ENCODE data around the gene LRRC8A. TPM values are rescaled to one million over a fixed set of nuclear protein-coding genes. Genes with fewer than 3 reads are reported as not detected.

LRRC8A gene
- total and polyA plus RNA-seq, 12 donors = 9.0 to 88.3 (median 34.5) TPM

DNA sequence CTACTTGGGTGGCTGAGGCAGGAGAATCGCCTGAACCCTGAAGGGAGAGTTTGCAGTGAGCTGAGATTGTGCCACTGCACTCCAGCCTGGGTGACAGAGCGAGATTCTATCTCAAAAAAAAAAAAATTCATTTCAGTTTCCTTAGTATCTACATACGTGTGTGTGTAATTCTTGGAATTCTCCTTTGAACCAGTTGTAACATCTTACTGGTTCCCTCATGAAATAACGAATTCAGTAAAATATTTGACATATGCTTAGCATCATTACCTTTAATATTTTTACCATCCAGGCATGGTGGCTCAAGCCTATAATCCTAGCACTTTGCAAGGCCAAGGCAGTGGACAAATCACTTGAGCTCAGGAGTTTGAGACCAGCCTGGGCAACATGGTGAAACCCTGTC, 47.6 kb downstream of the LRRC8A start:
- Histone ChIP-seq H3K27ac (no peak overlapping the region), H3K27me3 (no peaks in the 10 kb centered on the region), H3K4me3 (no peak overlapping the region), H3K9me3 (replicated peaks in 1 of 3) (no peaks in the 10 kb centered on the region), H3K36me3 (replicated peaks in 1 of 2) (no peaks in the 10 kb centered on the region), H3K4me1 (replicated peaks in 1 of 2) (peaks cover 0 to 6% of the 10 kb centered on the region in 2 donors)
- TF ChIP-seq POLR2A (IDR thresholded peaks at IDR 0.05) = no peak
- TF ChIP-seq, protein P1, sequence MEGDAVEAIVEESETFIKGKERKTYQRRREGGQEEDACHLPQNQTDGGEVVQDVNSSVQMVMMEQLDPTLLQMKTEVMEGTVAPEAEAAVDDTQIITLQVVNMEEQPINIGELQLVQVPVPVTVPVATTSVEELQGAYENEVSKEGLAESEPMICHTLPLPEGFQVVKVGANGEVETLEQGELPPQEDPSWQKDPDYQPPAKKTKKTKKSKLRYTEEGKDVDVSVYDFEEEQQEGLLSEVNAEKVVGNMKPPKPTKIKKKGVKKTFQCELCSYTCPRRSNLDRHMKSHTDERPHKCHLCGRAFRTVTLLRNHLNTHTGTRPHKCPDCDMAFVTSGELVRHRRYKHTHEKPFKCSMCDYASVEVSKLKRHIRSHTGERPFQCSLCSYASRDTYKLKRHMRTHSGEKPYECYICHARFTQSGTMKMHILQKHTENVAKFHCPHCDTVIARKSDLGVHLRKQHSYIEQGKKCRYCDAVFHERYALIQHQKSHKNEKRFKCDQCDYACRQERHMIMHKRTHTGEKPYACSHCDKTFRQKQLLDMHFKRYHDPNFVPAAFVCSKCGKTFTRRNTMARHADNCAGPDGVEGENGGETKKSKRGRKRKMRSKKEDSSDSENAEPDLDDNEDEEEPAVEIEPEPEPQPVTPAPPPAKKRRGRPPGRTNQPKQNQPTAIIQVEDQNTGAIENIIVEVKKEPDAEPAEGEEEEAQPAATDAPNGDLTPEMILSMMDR (IDR thresholded peaks at IDR 0.05) = no peak
- intact Hi-C loops (cut with DNase I) = loop anchor here in 1 of 2 donors (5.0 kb wide), 1 partner anchor 67 kb away; no protein-coding TSS in a partner anchor
- DNase-seq = no peak
- 88 to 93% (median 89%) methylated on average over 4 of the region's 4 CpGs for WGBS, 4 donors

DNA sequence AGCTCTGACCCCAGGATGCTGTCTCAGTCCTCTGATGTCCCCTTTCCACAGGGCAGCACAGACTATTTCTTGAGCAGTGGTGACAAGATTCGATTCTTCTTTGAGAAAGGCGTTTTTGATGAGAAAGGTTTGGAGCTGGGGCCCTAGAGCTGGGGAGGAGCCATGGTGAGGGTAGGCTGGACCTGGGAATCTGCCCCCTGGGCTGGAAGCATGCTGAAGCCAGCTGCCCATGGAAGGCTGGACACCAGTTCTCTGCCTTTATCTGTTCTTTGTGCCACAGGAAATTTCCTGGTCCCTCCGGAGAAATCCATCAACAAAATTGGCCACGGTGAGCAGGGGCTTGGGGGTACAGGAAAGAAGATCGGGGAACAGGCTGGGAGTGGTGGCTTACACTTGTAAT, 51.8 kb downstream of the LRRC8A start:
- TF ChIP-seq, protein P1 (IDR thresholded peaks at IDR 0.05) = no peak
- TF ChIP-seq POLR2A (IDR thresholded peaks at IDR 0.05) = no peak
- Histone ChIP-seq H3K4me3 (no peak overlapping the region), H3K9me3 (replicated peaks in 1 of 3) (no peaks in the 10 kb centered on the region), H3K36me3 (replicated peaks in 1 of 2) (no peaks in the 10 kb centered on the region), H3K27me3 (no peaks in the 10 kb centered on the region), H3K4me1 (replicated peaks in 1 of 2) (no peaks in the 10 kb centered on the region), H3K27ac (no peak overlapping the region)
- 77 to 89% (median 86%) methylated on average over 5 of the region's 5 CpGs for WGBS, 4 donors
- intact Hi-C loops (cut with DNase I) = no loop called here
- no peak for DNase-seq

DNA sequence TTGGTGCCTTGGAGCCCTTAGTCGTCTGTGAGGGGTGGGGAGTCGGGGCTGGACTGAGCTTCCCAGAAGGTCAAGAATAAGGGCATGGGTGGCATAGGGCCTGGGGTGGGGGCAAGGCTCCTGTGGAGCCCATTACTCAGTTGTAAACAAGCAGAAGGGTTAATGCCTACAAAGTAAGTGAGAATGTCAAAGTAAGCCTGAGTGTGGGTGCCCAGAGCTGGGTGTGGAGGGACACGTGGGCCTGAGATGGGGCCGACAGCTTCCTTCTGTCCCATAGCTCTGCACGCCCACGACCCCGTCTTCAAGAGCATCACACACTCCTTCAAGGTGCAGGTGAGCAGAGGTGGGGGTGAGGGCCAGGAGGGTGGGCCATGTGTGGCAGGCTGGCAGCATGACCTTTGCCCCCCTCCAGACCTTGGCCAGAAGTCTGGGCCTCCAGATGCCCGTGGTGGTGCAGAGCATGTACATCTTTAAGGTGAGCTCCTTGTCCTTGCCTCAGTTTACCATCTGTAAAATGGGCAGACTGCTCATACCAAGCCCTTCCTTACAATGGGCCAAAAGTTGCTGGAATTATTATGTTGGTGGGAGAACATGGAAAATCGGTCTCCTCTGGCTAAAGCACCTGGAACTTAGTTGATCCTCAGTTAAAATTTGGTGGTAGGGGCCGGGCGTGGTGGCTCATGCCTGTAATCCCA, 54.4 kb downstream of the LRRC8A start:
- no peaks in the 10 kb centered on the region for H3K9me3 ChIP-seq (replicated peaks in 1 of 3)
- H3K27ac ChIP-seq = no peak overlapping the region
- 81 to 92% (median 86%) methylated on average over 7 to 11 of the region's 11 CpGs for WGBS, 4 donors
- DNase-seq = no peak
- no peaks in the 10 kb centered on the region for H3K27me3 ChIP-seq
- peaks cover 0 to 7% of the 10 kb centered on the region in 2 donors for H3K4me1 ChIP-seq (replicated peaks in 1 of 2)
- intact Hi-C loops (cut with DNase I) = no loop called here
- H3K4me3 ChIP-seq = no peak overlapping the region
- H3K36me3 ChIP-seq (replicated peaks in 1 of 2) = no peaks in the 10 kb centered on the region
- TF ChIP-seq POLR2A (IDR thresholded peaks at IDR 0.05) = no peak
- TF ChIP-seq, protein P1 (IDR thresholded peaks at IDR 0.05) = no peak

DNA sequence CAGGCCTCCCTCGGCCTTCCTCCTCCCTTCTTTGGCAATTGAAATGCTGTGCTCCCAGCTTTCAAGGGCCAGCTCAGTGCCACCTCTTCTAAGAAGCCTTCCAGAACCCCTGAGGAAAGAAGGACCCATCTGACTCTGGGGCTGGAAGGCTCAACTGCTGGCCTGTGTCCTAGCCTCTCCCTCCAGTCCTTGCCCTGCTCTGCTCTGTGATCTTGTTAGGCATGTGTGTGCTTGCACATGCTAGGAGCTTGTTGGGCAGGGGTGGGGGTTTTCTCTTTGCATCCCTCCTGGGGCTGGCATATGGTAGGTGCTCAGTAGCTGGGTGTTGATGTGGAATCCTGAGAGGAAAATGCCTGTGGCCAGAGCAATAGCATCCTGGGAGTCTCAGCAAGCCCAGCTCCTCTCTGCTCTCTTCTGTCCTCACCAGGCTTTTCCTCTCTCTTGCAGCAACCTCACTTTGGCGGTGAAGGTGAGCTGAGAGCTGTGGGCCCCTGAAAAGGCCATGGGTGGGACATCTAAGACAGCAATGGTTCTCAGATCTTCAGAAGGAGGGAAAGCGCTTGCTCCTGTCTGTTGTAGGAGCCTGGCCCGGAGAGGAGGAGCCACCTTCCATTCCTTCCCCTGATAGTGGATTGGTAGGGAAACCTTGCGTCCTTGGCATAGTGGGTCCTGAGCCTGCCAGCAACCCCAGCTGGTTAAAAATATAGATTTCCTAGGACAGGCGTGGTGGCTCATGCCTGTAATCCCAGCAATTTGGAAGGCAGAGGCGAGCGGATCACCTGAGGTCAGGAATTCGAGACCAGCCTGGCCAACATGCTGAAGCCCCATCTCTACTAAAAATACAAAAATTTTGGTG, 55.6 kb downstream of the LRRC8A start:
- Histone ChIP-seq H3K27me3 (no peaks in the 10 kb centered on the region), H3K4me1 (replicated peaks in 1 of 2) (peaks cover 0 to 14% of the 10 kb centered on the region in 2 donors), H3K27ac (no peak overlapping the region), H3K4me3 (no peak overlapping the region), H3K36me3 (replicated peaks in 1 of 2) (no peaks in the 10 kb centered on the region), H3K9me3 (replicated peaks in 1 of 3) (no peaks in the 10 kb centered on the region)
- TF ChIP-seq POLR2A (IDR thresholded peaks at IDR 0.05) = no peak
- TF ChIP-seq, protein P1 (IDR thresholded peaks at IDR 0.05) = no peak
- WGBS, 4 donors = 91 to 99% (median 96%) methylated on average over 8 to 9 of the region's 9 CpGs
- intact Hi-C loops (cut with DNase I) = no loop called here
- DNase-seq = no peak
